Measurements from ENCODE around the gene PPP6R1. TPM values are rescaled to one million over a fixed set of nuclear protein-coding genes. Genes with fewer than 3 reads are reported as not detected.

PPP6R1 gene
- total RNA-seq, 2 experiments from 2014 or later = 89.6 to 161 TPM

DNA sequence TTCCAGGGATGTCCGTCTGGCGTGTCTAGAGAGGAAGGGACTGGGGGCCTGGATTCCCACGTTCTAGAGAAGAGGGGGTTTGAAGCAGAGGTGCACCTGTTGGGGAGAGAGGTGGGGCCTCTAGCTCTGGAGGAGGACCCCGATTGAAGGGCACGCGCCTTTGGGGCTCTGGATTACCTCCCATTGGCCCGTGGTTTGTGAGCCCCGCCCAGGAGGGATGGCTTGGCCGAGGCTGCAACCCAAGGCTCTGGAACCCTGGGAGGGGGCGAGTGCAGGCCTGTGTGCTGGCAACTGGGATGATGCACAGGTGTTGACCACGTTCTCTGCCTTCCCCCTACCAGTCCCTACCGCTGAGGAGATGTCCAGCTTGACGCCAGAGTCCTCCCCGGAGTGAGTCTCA, 46.2 kb upstream of the PPP6R1 start:
- BruUV-seq (replicated peaks) = no TSS peak
- no peak overlapping the region for H3K4me2 ChIP-seq (ENCODE audit: low read length)

DNA sequence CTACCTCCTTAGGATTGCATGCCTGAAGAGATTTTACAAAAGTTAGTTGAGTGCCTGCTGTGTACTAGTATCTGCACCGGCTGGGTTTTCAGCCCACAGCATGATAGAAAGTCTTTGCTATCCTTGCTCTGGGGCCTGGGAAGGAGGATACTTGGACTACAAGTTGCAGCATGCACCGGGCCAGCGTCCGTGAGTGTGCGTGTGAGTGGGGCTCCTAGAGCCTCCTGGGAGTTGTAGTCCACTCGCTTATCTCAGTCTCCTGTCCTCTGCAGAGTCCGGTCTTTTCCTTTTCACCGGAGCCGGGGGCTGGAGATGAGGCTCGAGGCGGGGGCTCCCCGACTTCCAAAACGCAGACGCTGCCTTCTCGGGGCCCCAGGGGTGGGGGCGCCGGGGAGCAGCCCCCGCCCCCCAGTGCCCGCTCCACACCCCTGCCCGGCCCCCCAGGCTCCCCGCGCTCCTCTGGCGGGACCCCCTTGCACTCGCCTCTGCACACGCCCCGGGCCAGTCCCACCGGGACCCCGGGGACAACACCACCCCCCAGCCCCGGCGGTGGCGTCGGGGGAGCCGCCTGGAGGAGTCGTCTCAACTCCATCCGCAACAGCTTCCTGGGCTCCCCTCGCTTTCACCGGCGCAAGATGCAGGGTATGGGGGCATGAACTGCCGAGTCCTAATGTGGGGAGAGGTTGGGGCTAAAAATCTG, 45.6 kb upstream of the PPP6R1 start:
- H3K36me3 ChIP-seq (ENCODE audit: insufficient read depth, low read length) = peaks cover 44% of the 10 kb centered on the region

More for the DNA sequence above, 46.2 kb upstream of the PPP6R1 start:
- ChIA-PET CTCF (ENCODE audit: unreplicated experiment) (no interaction called here), POLR2A (no interaction called here)
- Histone ChIP-seq H4K20me1 (ENCODE audit: insufficient read depth, low read length) (no peaks in the 10 kb centered on the region), H2AFZ (ENCODE audit: low read length) (no peak overlapping the region), H3K4me1 (ENCODE audit: insufficient read depth, low read length, poor library complexity, severe bottlenecking) (peaks cover 60% of the 10 kb centered on the region), H3K9me2 (ENCODE audit: insufficient read depth, low read length) (no peaks in the 10 kb centered on the region), H3K27ac (ENCODE audit: low read depth, low read length, poor library complexity, severe bottlenecking) (no peak overlapping the region), H3K9me3 (ENCODE audit: low read length) (no peaks in the 10 kb centered on the region), H3K79me2 (ENCODE audit: insufficient read depth, low read depth, low read length) (no peaks in the 10 kb centered on the region), H3K36me3 (ENCODE audit: insufficient read depth, low read length) (peaks cover 45% of the 10 kb centered on the region), H3K4me3 (ENCODE audit: low read depth, low read length, poor library complexity, severe bottlenecking) (no peak overlapping the region)
- no peak for TF ChIP-seq EZH2phosphoT487 (IDR thresholded peaks at IDR 0.05; ENCODE audit: borderline replicate concordance, low read depth, low read length)
- DNase-seq (ENCODE audit: low spot score) = no peak
- intact Hi-C loops (cut with micrococcal nuclease; ENCODE audit: unreplicated experiment) = loop anchor here (5.0 kb wide), 1 partner anchor 32 kb away; the partner anchor contains the start of gene KMT5C

GRCh38 chr19:55303477-55303876, 44.7 kb upstream of the PPP6R1 start:
- Histone ChIP-seq H3K4me2 (ENCODE audit: low read length) (no peak overlapping the region), H3K36me3 (ENCODE audit: insufficient read depth, low read length) (peaks cover 37% of the 10 kb centered on the region), H3K27ac (ENCODE audit: low read depth, low read length, poor library complexity, severe bottlenecking) (no peak overlapping the region), H2AFZ (ENCODE audit: low read length) (no peak overlapping the region), H4K20me1 (ENCODE audit: insufficient read depth, low read length) (no peaks in the 10 kb centered on the region), H3K79me2 (ENCODE audit: insufficient read depth, low read depth, low read length) (no peaks in the 10 kb centered on the region), H3K4me1 (ENCODE audit: insufficient read depth, low read length, poor library complexity, severe bottlenecking) (peaks cover 52% of the 10 kb centered on the region), H3K9me2 (ENCODE audit: insufficient read depth, low read length) (no peaks in the 10 kb centered on the region), H3K9me3 (ENCODE audit: low read length) (no peaks in the 10 kb centered on the region), H3K4me3 (ENCODE audit: low read depth, low read length, poor library complexity, severe bottlenecking) (no peak overlapping the region)
- TF ChIP-seq CTCF (conservative IDR thresholded peaks at IDR 0.05; ENCODE audit: low read length) (no peak), EZH2phosphoT487 (IDR thresholded peaks at IDR 0.05; ENCODE audit: borderline replicate concordance, low read depth, low read length) (no peak)
- intact Hi-C loops (cut with micrococcal nuclease; ENCODE audit: unreplicated experiment) = loop anchor here (5.0 kb wide), 1 partner anchor 34 kb away; the partner anchor contains the start of gene KMT5C
- CTCF ChIA-PET (ENCODE audit: unreplicated experiment) = no interaction called here
- POLR2A ChIA-PET = interaction anchor here (0.5 kb wide), 1 partner anchor 104 kb away, joined by 4 read pairs; no protein-coding TSS in a partner anchor
- BruUV-seq (replicated peaks) = no TSS peak
- no peak for DNase-seq (ENCODE audit: low spot score)

More for the DNA sequence above, 45.6 kb upstream of the PPP6R1 start:
- no peak overlapping the region for H3K4me3 ChIP-seq (ENCODE audit: low read depth, low read length, poor library complexity, severe bottlenecking)
- ChIA-PET POLR2A (no interaction called here), CTCF (ENCODE audit: unreplicated experiment) (no interaction called here)
- intact Hi-C loops (cut with micrococcal nuclease; ENCODE audit: unreplicated experiment) = loop anchor here (5.0 kb wide), 1 partner anchor 33 kb away; the partner anchor contains the start of gene KMT5C
- no peaks in the 10 kb centered on the region for H4K20me1 ChIP-seq (ENCODE audit: insufficient read depth, low read length)
- TF ChIP-seq EZH2phosphoT487 (IDR thresholded peaks at IDR 0.05; ENCODE audit: borderline replicate concordance, low read depth, low read length) (no peak), CTCF (conservative IDR thresholded peaks at IDR 0.05; ENCODE audit: low read length) (no peak)
- H3K9me3 ChIP-seq (ENCODE audit: low read length) = no peaks in the 10 kb centered on the region
- no peak overlapping the region for H2AFZ ChIP-seq (ENCODE audit: low read length)
- H3K4me2 ChIP-seq (ENCODE audit: low read length) = no peak overlapping the region
- no TSS peak for BruUV-seq (replicated peaks)
- DNase-seq (ENCODE audit: low spot score) = peak; percentile 72
- no peaks in the 10 kb centered on the region for H3K9me2 ChIP-seq (ENCODE audit: insufficient read depth, low read length)
- H3K4me1 ChIP-seq (ENCODE audit: insufficient read depth, low read length, poor library complexity, severe bottlenecking) = peaks cover 55% of the 10 kb centered on the region
- H3K79me2 ChIP-seq (ENCODE audit: insufficient read depth, low read depth, low read length) = no peaks in the 10 kb centered on the region
- no peak overlapping the region for H3K27ac ChIP-seq (ENCODE audit: low read depth, low read length, poor library complexity, severe bottlenecking)

All from OCI-LY7 (cell line).